ENCODE results near the gene ALPK1. TPM values are rescaled to one million over a fixed set of nuclear protein-coding genes. Genes with fewer than 3 reads are reported as not detected.

The ALPK1 gene
- total RNA-seq, 1 experiment from 2014 or later: 21.3 TPM

DNA sequence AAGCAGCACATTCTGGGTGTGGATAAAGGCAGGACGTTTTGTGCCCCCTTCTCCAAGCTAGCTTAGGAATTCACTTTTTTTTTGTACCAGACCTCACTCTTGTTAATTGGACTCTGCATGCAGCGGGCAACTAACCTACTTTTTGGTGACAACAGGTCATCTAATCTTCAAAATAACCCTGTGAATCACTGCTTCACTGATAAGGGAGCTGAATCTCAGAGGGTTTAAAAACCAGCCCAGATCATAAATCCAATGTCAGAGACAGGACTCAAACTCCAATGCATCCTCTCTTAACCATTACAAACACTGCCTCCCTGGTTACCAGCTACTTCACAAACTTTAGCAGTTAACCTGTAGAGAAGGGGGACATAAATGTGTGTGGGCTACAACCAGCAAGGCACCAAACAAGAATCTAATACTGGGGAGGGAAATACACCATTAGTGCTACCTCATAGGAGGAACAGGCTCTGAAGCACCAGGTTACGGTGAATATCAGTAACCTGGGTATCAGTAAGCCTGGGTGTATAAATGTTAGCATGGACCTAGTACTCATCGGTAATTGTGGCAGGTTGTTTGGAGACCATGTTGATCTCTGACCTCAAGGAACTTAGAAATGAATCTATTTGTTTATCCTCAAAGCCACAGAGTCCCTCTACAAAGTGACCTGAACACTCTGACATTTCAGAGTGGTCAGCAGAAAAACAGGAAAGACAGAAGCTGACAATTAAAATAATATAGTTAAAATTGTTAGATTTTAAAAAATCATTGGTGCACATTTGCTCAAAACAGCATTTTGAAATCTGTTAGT lies 14.1 kb upstream of the ALPK1 start:
- ChIA-PET POLR2A (no interaction called here), CTCF (no interaction called here), RAD21 (ENCODE audit: low non-redundant PET in 1 of 2, low total read pairs in 2 of 2, uncharacterized antibody in 2 of 2, unreplicated experiment in 2 of 2) (no interaction called here)
- DNase-seq (ENCODE audit: low read depth, low spot score) (no peak), ATAC-seq (no peak)
- no peak for TF ChIP-seq SIN3A (IDR thresholded peaks at IDR 0.05; ENCODE audit: low read depth)
- no peak for TF ChIP-seq ZNF274 (IDR thresholded peaks at IDR 0.05; ENCODE audit: low read depth, low read length)
- TF ChIP-seq, protein P1, sequence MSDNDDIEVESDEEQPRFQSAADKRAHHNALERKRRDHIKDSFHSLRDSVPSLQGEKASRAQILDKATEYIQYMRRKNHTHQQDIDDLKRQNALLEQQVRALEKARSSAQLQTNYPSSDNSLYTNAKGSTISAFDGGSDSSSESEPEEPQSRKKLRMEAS (IDR thresholded peaks at IDR 0.05): no peak
- TF ChIP-seq CEBPB (IDR thresholded peaks at IDR 0.05; ENCODE audit: low read depth): no peak
- TF ChIP-seq YY1 (IDR thresholded peaks at IDR 0.05; ENCODE audit: extremely low read depth, insufficient replicate concordance, low read depth, low read length): no peak
- no peaks in the 10 kb centered on the region for H3K9me2 ChIP-seq (ENCODE audit: insufficient read depth)
- H3K9me3 ChIP-seq (ENCODE audit: control insufficient read depth in 1 of 2, insufficient read depth in 1 of 2, low read depth in 1 of 2, low read length in 2 of 2): no peaks in the 10 kb centered on the region
- peaks cover 0 to 9% of the 10 kb centered on the region in 2 experiments; a peak in 1 of 4 replicates for H3K36me3 ChIP-seq (ENCODE audit: control insufficient read depth in 1 of 2, insufficient read depth in 2 of 2, low read length in 2 of 2)
- no peak overlapping the region for H3K9ac ChIP-seq (ENCODE audit: low read length)
- no TSS peak for BruUV-seq (replicated peaks)
- H3K79me2 ChIP-seq (ENCODE audit: insufficient read depth, low read length): peaks cover 75% of the 10 kb centered on the region
- no peak overlapping the region for H3K4me3 ChIP-seq (replicated peaks in 1 of 2; ENCODE audit: low read depth in 1 of 2, low read length in 2 of 2)
- intact Hi-C loops (cut with micrococcal nuclease): no loop called here
- no peak overlapping the region for H3K27ac ChIP-seq (ENCODE audit: low read depth, low read length)
- H3K27me3 ChIP-seq (ENCODE audit: insufficient read depth, low read length): no peaks in the 10 kb centered on the region
- H2AFZ ChIP-seq (ENCODE audit: low read depth, low read length, poor library complexity, severe bottlenecking): no peak overlapping the region
- H3K4me1 ChIP-seq (ENCODE audit: control insufficient read depth in 1 of 2, insufficient read depth in 2 of 2, low read length in 2 of 2): peaks cover 9 to 19% of the 10 kb centered on the region in 2 experiments; a peak in 3 of 4 replicates
- no peak overlapping the region for H3K4me2 ChIP-seq (ENCODE audit: low read length)
- no peaks in the 10 kb centered on the region for H4K20me1 ChIP-seq (ENCODE audit: insufficient read depth)

DNA sequence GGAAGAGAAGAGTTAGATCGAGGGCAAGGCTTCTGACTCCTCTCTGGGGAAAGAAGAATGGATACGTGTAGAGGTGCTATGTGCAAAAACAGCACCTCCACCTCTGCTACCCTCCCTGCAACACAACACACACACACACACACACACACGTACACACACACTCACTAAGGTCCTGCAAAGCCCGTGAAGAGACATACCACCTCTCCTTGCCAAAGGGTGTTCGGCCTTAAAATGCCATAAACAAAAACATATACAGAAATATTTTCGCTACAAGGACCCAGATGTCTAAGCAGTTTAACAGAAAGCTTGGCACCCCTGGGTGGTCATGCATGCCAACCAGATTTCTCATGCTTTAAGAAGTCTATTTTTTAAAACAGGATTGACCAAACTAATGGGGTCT lies 13.0 kb upstream of the ALPK1 start:
- no peaks in the 10 kb centered on the region for H3K27me3 ChIP-seq (ENCODE audit: insufficient read depth, low read length)
- no peak for ATAC-seq
- peak overlapping the region; percentile 99 for H3K4me2 ChIP-seq (ENCODE audit: low read length)
- POLR2A ChIA-PET: no interaction called here
- H3K4me3 ChIP-seq (replicated peaks in 1 of 2; ENCODE audit: low read depth in 1 of 2, low read length in 2 of 2): peak overlapping the region; percentile 70 to 89
- H3K36me3 ChIP-seq (ENCODE audit: control insufficient read depth in 1 of 2, insufficient read depth in 2 of 2, low read length in 2 of 2): peaks cover 0 to 9% of the 10 kb centered on the region in 2 experiments; a peak in 1 of 4 replicates
- CTCF ChIA-PET: no interaction called here
- DNase-seq (ENCODE audit: low read depth, low spot score): no peak
- intact Hi-C loops (cut with micrococcal nuclease): no loop called here
- no peaks in the 10 kb centered on the region for H4K20me1 ChIP-seq (ENCODE audit: insufficient read depth)
- no peaks in the 10 kb centered on the region for H3K9me2 ChIP-seq (ENCODE audit: insufficient read depth)
- no peak overlapping the region for H3K27ac ChIP-seq (ENCODE audit: low read depth, low read length)
- peaks cover 64% of the 10 kb centered on the region for H3K79me2 ChIP-seq (ENCODE audit: insufficient read depth, low read length)
- peak overlapping the region; percentile 91 for H3K9ac ChIP-seq (ENCODE audit: low read length)
- no peak overlapping the region for H2AFZ ChIP-seq (ENCODE audit: low read depth, low read length, poor library complexity, severe bottlenecking)
- RAD21 ChIA-PET (ENCODE audit: low non-redundant PET in 1 of 2, low total read pairs in 2 of 2, uncharacterized antibody in 2 of 2, unreplicated experiment in 2 of 2): no interaction called here
- H3K4me1 ChIP-seq (ENCODE audit: control insufficient read depth in 1 of 2, insufficient read depth in 2 of 2, low read length in 2 of 2): peaks cover 9 to 19% of the 10 kb centered on the region in 2 experiments; a peak in 3 of 4 replicates
- BruUV-seq (replicated peaks): no TSS peak
- H3K9me3 ChIP-seq (ENCODE audit: control insufficient read depth in 1 of 2, insufficient read depth in 1 of 2, low read depth in 1 of 2, low read length in 2 of 2): no peaks in the 10 kb centered on the region
- no peak for TF ChIP-seq ZNF274 (IDR thresholded peaks at IDR 0.05; ENCODE audit: low read depth, low read length)
- TF ChIP-seq ZFX (IDR thresholded peaks at IDR 0.05): no peak
- no peak for TF ChIP-seq EZH2phosphoT487 (IDR thresholded peaks at IDR 0.05; ENCODE audit: borderline replicate concordance)
- TF ChIP-seq, protein P2, sequence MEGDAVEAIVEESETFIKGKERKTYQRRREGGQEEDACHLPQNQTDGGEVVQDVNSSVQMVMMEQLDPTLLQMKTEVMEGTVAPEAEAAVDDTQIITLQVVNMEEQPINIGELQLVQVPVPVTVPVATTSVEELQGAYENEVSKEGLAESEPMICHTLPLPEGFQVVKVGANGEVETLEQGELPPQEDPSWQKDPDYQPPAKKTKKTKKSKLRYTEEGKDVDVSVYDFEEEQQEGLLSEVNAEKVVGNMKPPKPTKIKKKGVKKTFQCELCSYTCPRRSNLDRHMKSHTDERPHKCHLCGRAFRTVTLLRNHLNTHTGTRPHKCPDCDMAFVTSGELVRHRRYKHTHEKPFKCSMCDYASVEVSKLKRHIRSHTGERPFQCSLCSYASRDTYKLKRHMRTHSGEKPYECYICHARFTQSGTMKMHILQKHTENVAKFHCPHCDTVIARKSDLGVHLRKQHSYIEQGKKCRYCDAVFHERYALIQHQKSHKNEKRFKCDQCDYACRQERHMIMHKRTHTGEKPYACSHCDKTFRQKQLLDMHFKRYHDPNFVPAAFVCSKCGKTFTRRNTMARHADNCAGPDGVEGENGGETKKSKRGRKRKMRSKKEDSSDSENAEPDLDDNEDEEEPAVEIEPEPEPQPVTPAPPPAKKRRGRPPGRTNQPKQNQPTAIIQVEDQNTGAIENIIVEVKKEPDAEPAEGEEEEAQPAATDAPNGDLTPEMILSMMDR (IDR thresholded peaks at IDR 0.05 in 2 of 3, conservative IDR thresholded peaks at IDR 0.05 in 1 of 3; ENCODE audit: borderline replicate concordance in 1 of 3, insufficient read depth in 1 of 3, low read depth in 2 of 3, low read length in 2 of 3): no peak
- no peak for TF ChIP-seq EZH2 (IDR thresholded peaks at IDR 0.05)
- TF ChIP-seq SP1 (IDR thresholded peaks at IDR 0.05; ENCODE audit: low read depth): no peak
- no peak for TF ChIP-seq FOSL1 (IDR thresholded peaks at IDR 0.05; ENCODE audit: low read depth)
- TF ChIP-seq, protein P3, sequence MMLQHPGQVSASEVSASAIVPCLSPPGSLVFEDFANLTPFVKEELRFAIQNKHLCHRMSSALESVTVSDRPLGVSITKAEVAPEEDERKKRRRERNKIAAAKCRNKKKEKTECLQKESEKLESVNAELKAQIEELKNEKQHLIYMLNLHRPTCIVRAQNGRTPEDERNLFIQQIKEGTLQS (IDR thresholded peaks at IDR 0.05): no peak
- no peak for TF ChIP-seq SIN3A (IDR thresholded peaks at IDR 0.05; ENCODE audit: low read depth)
- no peak for TF ChIP-seq EGR1 (IDR thresholded peaks at IDR 0.05; ENCODE audit: low read depth)
- no peak for TF ChIP-seq POLR2AphosphoS5 (IDR thresholded peaks at IDR 0.05; ENCODE audit: low read depth, low read length)
- TF ChIP-seq SRF (IDR thresholded peaks at IDR 0.05; ENCODE audit: low read depth): no peak
- TF ChIP-seq, protein P4, sequence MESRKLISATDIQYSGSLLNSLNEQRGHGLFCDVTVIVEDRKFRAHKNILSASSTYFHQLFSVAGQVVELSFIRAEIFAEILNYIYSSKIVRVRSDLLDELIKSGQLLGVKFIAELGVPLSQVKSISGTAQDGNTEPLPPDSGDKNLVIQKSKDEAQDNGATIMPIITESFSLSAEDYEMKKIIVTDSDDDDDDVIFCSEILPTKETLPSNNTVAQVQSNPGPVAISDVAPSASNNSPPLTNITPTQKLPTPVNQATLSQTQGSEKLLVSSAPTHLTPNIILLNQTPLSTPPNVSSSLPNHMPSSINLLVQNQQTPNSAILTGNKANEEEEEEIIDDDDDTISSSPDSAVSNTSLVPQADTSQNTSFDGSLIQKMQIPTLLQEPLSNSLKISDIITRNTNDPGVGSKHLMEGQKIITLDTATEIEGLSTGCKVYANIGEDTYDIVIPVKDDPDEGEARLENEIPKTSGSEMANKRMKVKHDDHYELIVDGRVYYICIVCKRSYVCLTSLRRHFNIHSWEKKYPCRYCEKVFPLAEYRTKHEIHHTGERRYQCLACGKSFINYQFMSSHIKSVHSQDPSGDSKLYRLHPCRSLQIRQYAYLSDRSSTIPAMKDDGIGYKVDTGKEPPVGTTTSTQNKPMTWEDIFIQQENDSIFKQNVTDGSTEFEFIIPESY (IDR thresholded peaks at IDR 0.05; ENCODE audit: extremely low read depth, insufficient replicate concordance, low read length): no peak
